Uterus (tissue), 2 donors: ENCODE measurements around the gene ZIC4.

ENCODE experiments used
- POLR2A ChIP-seq, 2 donors: fragments of 450-650 bp; IDR thresholded peaks; one replicate each; pipeline ENCODE4 v1.6.1; 2016; ENCODE audit warnings: antibody characterized with exemption in 2 of 2, mild to moderate bottlenecking in 1 of 2, moderate library complexity in 1 of 2
- TF ChIP-seq, protein P1 (sequence below), 4 experiments: fragments of 200-600 bp in 2 of 4; fragments of 450-650 bp in 2 of 4; sonication (generic) in 2 of 4; IDR thresholded peaks; one replicate each; pipeline ENCODE4 v1.5.1; 2016 to 2019; ENCODE audit warnings: antibody characterized with exemption in 4 of 4, mild to moderate bottlenecking in 2 of 4, moderate library complexity in 1 of 4

DNA sequence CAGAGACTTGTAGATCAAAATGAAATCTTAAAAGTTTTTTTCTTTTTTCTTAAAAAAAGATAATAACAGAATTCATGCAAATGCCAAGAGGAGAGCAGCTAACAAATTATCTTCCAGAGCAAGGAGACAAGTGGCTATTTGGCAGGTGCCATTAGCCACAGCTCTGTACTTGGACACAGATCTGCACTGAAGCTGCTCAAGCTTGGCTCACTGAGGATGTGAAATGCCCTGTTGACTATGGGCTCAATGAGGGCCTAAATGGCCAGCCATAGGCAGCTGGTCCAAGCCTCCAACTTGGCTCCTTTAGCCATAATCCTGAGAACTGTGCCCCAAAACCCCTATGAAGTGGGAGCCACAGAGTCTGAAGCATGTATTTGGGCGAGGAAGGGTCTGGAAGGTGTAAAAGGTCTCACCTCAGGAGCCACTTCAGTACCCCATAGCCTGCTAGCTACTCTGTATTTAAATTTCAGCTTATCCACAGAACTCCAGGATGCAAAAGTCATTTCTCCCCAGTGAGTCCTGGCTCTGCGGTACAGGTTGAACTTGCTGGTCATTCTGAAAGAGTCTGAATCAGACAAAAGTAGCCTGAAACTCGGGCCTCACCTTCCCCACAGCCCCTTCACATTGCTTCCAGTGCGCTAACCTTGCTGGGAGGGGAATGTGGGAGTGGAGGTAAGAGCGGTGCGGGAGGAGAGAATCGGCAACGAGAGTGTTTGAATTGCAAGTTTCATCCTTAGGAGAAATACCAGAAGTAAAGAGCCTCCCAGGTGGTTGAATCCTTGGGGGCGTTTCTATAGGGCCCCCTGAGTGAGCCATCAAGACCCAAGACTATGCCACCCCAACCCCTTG, 48.0 kb downstream of the ZIC4 start:
- TF ChIP-seq, protein P1, sequence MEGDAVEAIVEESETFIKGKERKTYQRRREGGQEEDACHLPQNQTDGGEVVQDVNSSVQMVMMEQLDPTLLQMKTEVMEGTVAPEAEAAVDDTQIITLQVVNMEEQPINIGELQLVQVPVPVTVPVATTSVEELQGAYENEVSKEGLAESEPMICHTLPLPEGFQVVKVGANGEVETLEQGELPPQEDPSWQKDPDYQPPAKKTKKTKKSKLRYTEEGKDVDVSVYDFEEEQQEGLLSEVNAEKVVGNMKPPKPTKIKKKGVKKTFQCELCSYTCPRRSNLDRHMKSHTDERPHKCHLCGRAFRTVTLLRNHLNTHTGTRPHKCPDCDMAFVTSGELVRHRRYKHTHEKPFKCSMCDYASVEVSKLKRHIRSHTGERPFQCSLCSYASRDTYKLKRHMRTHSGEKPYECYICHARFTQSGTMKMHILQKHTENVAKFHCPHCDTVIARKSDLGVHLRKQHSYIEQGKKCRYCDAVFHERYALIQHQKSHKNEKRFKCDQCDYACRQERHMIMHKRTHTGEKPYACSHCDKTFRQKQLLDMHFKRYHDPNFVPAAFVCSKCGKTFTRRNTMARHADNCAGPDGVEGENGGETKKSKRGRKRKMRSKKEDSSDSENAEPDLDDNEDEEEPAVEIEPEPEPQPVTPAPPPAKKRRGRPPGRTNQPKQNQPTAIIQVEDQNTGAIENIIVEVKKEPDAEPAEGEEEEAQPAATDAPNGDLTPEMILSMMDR (IDR thresholded peaks at IDR 0.05) = no peak
- TF ChIP-seq POLR2A (IDR thresholded peaks at IDR 0.05) = no peak
